Liver (tissue), 9 donors: ENCODE measurements around the gene GSK3B. TPM values are rescaled to one million over a fixed set of nuclear protein-coding genes. Genes with fewer than 3 reads are reported as not detected.

Experiments used
- DNase-seq: peaks from one replicate; pipeline ENCODE4 v3.0.0-alpha.2; 2017; ENCODE audit warnings: low spot score
- H3K27ac ChIP-seq, 2 donors: one replicate each; pipeline ENCODE4 v1.7.0; 2013; ENCODE audit warnings: inconsistent platforms in 2 of 2, low read length in 2 of 2, control low read depth in 1 of 2, low read depth in 1 of 2, mild to moderate bottlenecking in 1 of 2
- H3K27me3 ChIP-seq, 4 donors: one replicate each; pipeline versions ENCODE4 v1.6.1 to v1.7.0; 2013; ENCODE audit warnings: low read length in 3 of 4, inconsistent platforms in 1 of 4, mild to moderate bottlenecking in 1 of 4, moderate library complexity in 1 of 4; ENCODE audit not compliant: control insufficient read depth in 4 of 4, insufficient read depth in 4 of 4
- H3K36me3 ChIP-seq, 4 donors: one replicate each; pipeline versions ENCODE4 v1.6.1 to v1.7.0; 2013; ENCODE audit warnings: low read length in 3 of 4, mild to moderate bottlenecking in 3 of 4, low read depth in 1 of 4, moderate library complexity in 1 of 4; ENCODE audit not compliant: control insufficient read depth in 4 of 4, insufficient read depth in 3 of 4
- H3K4me1 ChIP-seq, 4 donors: one replicate each; pipeline versions ENCODE4 v1.6.1 to v1.7.0; 2013; ENCODE audit warnings: low read length in 3 of 4, mild to moderate bottlenecking in 3 of 4, moderate library complexity in 1 of 4; ENCODE audit not compliant: control insufficient read depth in 4 of 4, insufficient read depth in 4 of 4
- H3K4me3 ChIP-seq, 3 donors: one replicate each; pipeline versions ENCODE4 v1.6.1 to v1.7.0; 2013; ENCODE audit warnings: low read length in 3 of 3, control low read depth in 1 of 3, low read depth in 1 of 3, mild to moderate bottlenecking in 1 of 3
- H3K9ac ChIP-seq, 2 donors: one replicate each; pipeline ENCODE4 v1.7.0; 2013; ENCODE audit warnings: low read length in 2 of 2, mild to moderate bottlenecking in 2 of 2, moderate library complexity in 2 of 2, control low read depth in 1 of 2, low read depth in 1 of 2
- H3K9me3 ChIP-seq, 4 donors: one replicate each; pipeline versions ENCODE4 v1.6.1 to v1.7.0; 2013; ENCODE audit warnings: low read length in 3 of 4; ENCODE audit not compliant: control insufficient read depth in 4 of 4
- EGR1 ChIP-seq, 2 donors: IDR thresholded peaks; 2 replicates each; pipeline ENCODE4 v1.6.1; 2016 to 2018; ENCODE audit warnings: antibody characterized with exemption in 2 of 2, low read depth in 2 of 2
- FOXA1 ChIP-seq: IDR thresholded peaks from 2 replicates; pipeline ENCODE4 v1.6.1; 2016; ENCODE audit warnings: antibody characterized with exemption
- FOXA2 ChIP-seq: IDR thresholded peaks from 2 replicates; pipeline ENCODE4 v1.6.1; 2016; ENCODE audit warnings: antibody characterized with exemption
- GABPA ChIP-seq, 2 donors: IDR thresholded peaks in 1 of 2; conservative IDR thresholded peaks in 1 of 2; 2 replicates each; pipeline ENCODE4 v1.6.1; 2016; ENCODE audit warnings: antibody characterized with exemption in 2 of 2, mild to moderate bottlenecking in 1 of 2, moderate library complexity in 1 of 2
- HNF4A ChIP-seq, 2 donors: conservative IDR thresholded peaks; 2 replicates each; pipeline ENCODE4 v1.6.1; 2016; ENCODE audit warnings: antibody characterized with exemption in 2 of 2, mild to moderate bottlenecking in 2 of 2
- HNF4G ChIP-seq: IDR thresholded peaks from 2 replicates; pipeline ENCODE4 v1.6.1; 2016; ENCODE audit warnings: antibody characterized with exemption
- JUND ChIP-seq, 2 donors: IDR thresholded peaks; 2 replicates each; pipeline ENCODE4 v1.6.1; 2016; ENCODE audit warnings: antibody characterized with exemption in 2 of 2
- NR2F2 ChIP-seq: IDR thresholded peaks from 2 replicates; pipeline ENCODE4 v1.6.1; 2016; ENCODE audit warnings: antibody characterized with exemption
- RAD21 ChIP-seq, 2 donors: IDR thresholded peaks; 2 replicates each; pipeline ENCODE4 v1.6.1; 2016; ENCODE audit warnings: antibody characterized with exemption in 2 of 2, mild to moderate bottlenecking in 2 of 2
- RXRA ChIP-seq, 2 donors: IDR thresholded peaks; 2 replicates each; pipeline ENCODE4 v1.6.1; 2017 to 2018; ENCODE audit warnings: antibody characterized with exemption in 2 of 2, mild to moderate bottlenecking in 1 of 2
- SP1 ChIP-seq: IDR thresholded peaks from 2 replicates; pipeline ENCODE4 v1.6.1; 2018; ENCODE audit warnings: antibody characterized with exemption, mild to moderate bottlenecking
- TAF1 ChIP-seq: conservative IDR thresholded peaks from 2 replicates; pipeline ENCODE4 v1.6.1; 2016; ENCODE audit warnings: antibody characterized with exemption, mild to moderate bottlenecking
- YY1 ChIP-seq: IDR thresholded peaks from 2 replicates; pipeline ENCODE4 v1.6.1; 2016; ENCODE audit warnings: antibody characterized with exemption, mild to moderate bottlenecking
- WGBS: extraction: QIAGEN DNeasy Blood & Tissue Kit; methylation state at CpG from one replicate; pipeline ENCODE4 v1.1.7; 2013; 5-methylcytosine and 5-hydroxymethylcytosine counted together
- polyA plus RNA-seq, 2 donors: library from polyadenylated mRNA; stranded (reverse) in 1 of 2; unstranded in 1 of 2; fragments of 200-250 nt in 1 of 2; fragments of >200 nt in 1 of 2; fragmentation: Nextera tagmentation in 1 of 2; extraction: Ambion mirVana in 1 of 2; gene quantifications; one replicate each; pipeline versions ENCODE4 v1.2.1 to v1.2.3, GENCODE V29; 2013 to 2015
- total RNA-seq, 2 donors: library from RNA; depleted of rRNA; stranded (reverse); fragments of >200 nt; gene quantifications; one replicate each; pipeline ENCODE4 v1.2.3, GENCODE V29; 2014
- TF ChIP-seq, protein P1 (sequence below): IDR thresholded peaks from 2 replicates; pipeline ENCODE4 v1.6.1; 2016; ENCODE audit warnings: antibody characterized with exemption
- TF ChIP-seq, protein P2 (sequence below): IDR thresholded peaks from 2 replicates; pipeline ENCODE4 v1.6.1; 2016; ENCODE audit warnings: antibody characterized with exemption
- TF ChIP-seq, protein P3 (sequence below): IDR thresholded peaks from 2 replicates; pipeline ENCODE4 v1.6.1; 2016; ENCODE audit warnings: antibody characterized with exemption
- TF ChIP-seq, protein P4 (sequence below): fragments of 150-350 bp; IDR thresholded peaks from 2 replicates; pipeline ENCODE4 v1.5.1; 2017; ENCODE audit warnings: improper control_type of control experiment, low read depth, low read length; ENCODE audit not compliant: missing input control
- TF ChIP-seq, protein P5 (sequence below): IDR thresholded peaks from 2 replicates; pipeline ENCODE4 v1.6.1; 2016; ENCODE audit warnings: antibody characterized with exemption, mild to moderate bottlenecking
- donor health status: healthy.
- donor health status: healthy.
- donor health status: healthy.
- donor health status: healthy.
- donor health status: healthy.

GSK3B gene
- total RNA-seq (10 to 100 TPM; 20.7 to 20.8 TPM), polyA plus RNA-seq (10 to 100 TPM; 10.5 to 16.3 TPM)

- Histone ChIP-seq H3K27ac (peak within 1 kb of the TSS; percentile 93 to 100), H3K9me3 (no peaks in the 10 kb centered on the region), H3K4me1 (peaks cover 0 to 46% (median 21%) of the 10 kb centered on the region in 4 donors), H3K9ac (peak within 1 kb of the TSS; percentile 98 to 99), H3K36me3 (peaks cover 0 to 2% (median 0%) of the 10 kb centered on the region in 4 donors), H3K27me3 (no peaks in the 10 kb centered on the region), H3K4me3 (peak within 1 kb of the TSS; percentile 78 to 99 (median 97))
- peak; percentile 99 for DNase-seq
- TF ChIP-seq HNF4G (peak; percentile 90), TAF1 (peak; percentile 55), RXRA (IDR thresholded peaks at IDR 0.05) (no peak), SP1 (no peak), FOXA1 (no peak), RAD21 (IDR thresholded peaks at IDR 0.05) (peak in 1 of 2 donors; percentile 1), YY1 (no peak), EGR1 (IDR thresholded peaks at IDR 0.05; ENCODE audit: low read depth in 2 of 2) (peak; percentile 96 to 97), JUND (IDR thresholded peaks at IDR 0.05) (no peak), FOXA2 (no peak), GABPA (IDR thresholded peaks at IDR 0.05 in 1 of 2, conservative IDR thresholded peaks at IDR 0.05 in 1 of 2) (peak in 1 of 2 donors; percentile 70), NR2F2 (no peak), HNF4A (conservative IDR thresholded peaks at IDR 0.05) (no peak)
- TF ChIP-seq, protein P1, sequence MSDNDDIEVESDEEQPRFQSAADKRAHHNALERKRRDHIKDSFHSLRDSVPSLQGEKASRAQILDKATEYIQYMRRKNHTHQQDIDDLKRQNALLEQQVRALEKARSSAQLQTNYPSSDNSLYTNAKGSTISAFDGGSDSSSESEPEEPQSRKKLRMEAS, result no peak
- TF ChIP-seq, protein P2, sequence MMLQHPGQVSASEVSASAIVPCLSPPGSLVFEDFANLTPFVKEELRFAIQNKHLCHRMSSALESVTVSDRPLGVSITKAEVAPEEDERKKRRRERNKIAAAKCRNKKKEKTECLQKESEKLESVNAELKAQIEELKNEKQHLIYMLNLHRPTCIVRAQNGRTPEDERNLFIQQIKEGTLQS, result no peak
- TF ChIP-seq, protein P3, sequence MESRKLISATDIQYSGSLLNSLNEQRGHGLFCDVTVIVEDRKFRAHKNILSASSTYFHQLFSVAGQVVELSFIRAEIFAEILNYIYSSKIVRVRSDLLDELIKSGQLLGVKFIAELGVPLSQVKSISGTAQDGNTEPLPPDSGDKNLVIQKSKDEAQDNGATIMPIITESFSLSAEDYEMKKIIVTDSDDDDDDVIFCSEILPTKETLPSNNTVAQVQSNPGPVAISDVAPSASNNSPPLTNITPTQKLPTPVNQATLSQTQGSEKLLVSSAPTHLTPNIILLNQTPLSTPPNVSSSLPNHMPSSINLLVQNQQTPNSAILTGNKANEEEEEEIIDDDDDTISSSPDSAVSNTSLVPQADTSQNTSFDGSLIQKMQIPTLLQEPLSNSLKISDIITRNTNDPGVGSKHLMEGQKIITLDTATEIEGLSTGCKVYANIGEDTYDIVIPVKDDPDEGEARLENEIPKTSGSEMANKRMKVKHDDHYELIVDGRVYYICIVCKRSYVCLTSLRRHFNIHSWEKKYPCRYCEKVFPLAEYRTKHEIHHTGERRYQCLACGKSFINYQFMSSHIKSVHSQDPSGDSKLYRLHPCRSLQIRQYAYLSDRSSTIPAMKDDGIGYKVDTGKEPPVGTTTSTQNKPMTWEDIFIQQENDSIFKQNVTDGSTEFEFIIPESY, result no peak
- TF ChIP-seq, protein P4, sequence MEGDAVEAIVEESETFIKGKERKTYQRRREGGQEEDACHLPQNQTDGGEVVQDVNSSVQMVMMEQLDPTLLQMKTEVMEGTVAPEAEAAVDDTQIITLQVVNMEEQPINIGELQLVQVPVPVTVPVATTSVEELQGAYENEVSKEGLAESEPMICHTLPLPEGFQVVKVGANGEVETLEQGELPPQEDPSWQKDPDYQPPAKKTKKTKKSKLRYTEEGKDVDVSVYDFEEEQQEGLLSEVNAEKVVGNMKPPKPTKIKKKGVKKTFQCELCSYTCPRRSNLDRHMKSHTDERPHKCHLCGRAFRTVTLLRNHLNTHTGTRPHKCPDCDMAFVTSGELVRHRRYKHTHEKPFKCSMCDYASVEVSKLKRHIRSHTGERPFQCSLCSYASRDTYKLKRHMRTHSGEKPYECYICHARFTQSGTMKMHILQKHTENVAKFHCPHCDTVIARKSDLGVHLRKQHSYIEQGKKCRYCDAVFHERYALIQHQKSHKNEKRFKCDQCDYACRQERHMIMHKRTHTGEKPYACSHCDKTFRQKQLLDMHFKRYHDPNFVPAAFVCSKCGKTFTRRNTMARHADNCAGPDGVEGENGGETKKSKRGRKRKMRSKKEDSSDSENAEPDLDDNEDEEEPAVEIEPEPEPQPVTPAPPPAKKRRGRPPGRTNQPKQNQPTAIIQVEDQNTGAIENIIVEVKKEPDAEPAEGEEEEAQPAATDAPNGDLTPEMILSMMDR, result no peak
- TF ChIP-seq, protein P5, sequence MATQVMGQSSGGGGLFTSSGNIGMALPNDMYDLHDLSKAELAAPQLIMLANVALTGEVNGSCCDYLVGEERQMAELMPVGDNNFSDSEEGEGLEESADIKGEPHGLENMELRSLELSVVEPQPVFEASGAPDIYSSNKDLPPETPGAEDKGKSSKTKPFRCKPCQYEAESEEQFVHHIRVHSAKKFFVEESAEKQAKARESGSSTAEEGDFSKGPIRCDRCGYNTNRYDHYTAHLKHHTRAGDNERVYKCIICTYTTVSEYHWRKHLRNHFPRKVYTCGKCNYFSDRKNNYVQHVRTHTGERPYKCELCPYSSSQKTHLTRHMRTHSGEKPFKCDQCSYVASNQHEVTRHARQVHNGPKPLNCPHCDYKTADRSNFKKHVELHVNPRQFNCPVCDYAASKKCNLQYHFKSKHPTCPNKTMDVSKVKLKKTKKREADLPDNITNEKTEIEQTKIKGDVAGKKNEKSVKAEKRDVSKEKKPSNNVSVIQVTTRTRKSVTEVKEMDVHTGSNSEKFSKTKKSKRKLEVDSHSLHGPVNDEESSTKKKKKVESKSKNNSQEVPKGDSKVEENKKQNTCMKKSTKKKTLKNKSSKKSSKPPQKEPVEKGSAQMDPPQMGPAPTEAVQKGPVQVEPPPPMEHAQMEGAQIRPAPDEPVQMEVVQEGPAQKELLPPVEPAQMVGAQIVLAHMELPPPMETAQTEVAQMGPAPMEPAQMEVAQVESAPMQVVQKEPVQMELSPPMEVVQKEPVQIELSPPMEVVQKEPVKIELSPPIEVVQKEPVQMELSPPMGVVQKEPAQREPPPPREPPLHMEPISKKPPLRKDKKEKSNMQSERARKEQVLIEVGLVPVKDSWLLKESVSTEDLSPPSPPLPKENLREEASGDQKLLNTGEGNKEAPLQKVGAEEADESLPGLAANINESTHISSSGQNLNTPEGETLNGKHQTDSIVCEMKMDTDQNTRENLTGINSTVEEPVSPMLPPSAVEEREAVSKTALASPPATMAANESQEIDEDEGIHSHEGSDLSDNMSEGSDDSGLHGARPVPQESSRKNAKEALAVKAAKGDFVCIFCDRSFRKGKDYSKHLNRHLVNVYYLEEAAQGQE, result peak; percentile 71
- WGBS, result under 1% methylated on average over 94 of the region's 94 CpGs
Measured at GRCh38 chr3:120093911-120094775, at the start of gene GSK3B. TSS of gene GSK3B (minus strand) at chr3:120094447. CDS start at chr3:120093434, 1,013 bp downstream.
